GM19452 (cell line): ENCODE results near the gene LY6G5B.

ENCODE experiments used
- ATAC-seq: cut with Tn5 transposase; IDR thresholded peaks from one replicate; pipeline ENCODE4 v1.9.1; 2021; ENCODE audit not compliant: unreplicated experiment

Gene LY6G5B

GRCh38 chr6:31662124-31662723, 7.6 kb upstream of the LY6G5B start:
- ATAC-seq, result no peak

DNA sequence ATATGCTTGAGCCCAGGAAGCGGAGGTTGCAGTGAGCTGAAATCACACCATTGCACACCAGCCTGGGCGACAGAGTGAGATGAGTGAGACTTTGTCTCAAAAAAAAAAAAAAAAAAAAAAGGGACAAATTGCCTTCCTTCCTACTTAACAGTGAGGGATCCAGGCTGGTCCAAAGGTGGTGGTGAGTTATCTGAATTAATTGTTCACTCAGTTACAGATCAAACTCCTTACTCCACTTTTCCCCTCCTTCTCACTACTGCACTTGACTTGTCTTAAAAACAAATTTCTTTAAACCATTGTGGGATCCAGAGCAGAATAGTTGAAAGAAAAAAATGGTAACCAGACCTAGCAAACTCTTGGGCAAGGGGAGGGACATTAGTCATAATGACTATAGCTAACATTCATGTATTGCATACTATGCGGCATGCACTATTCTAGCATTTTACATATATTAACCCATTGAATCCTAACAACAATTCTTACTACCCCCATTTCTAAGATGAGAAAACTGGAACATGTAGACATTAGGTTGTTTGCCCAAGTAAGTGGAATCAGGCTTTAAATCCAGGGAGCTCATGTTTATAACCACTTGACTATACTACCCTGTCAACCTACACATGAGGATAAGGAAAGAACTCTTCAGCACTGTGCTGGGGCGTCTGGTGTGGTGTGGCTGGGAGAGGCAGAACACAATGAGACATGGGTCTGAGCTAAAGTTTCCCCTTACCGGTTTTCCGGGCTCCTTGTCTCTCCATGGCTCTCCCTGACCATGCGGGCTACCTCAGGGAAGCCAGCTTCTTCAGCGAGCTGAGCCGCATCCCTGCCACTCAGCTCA, 6.4 kb upstream of the LY6G5B start:
- ATAC-seq, result no peak

- no peak for ATAC-seq
Measured at GRCh38 chr6:31663961-31664789, 5.6 kb upstream of the LY6G5B start.

GRCh38 chr6:31664790-31665500, 4.8 kb upstream of the LY6G5B start, which contains the start of gene GPANK1:
TSS of gene GPANK1 (minus strand) at chr6:31664997. CDS start at chr6:31664478, 519 bp downstream.
- no peak for ATAC-seq

DNA sequence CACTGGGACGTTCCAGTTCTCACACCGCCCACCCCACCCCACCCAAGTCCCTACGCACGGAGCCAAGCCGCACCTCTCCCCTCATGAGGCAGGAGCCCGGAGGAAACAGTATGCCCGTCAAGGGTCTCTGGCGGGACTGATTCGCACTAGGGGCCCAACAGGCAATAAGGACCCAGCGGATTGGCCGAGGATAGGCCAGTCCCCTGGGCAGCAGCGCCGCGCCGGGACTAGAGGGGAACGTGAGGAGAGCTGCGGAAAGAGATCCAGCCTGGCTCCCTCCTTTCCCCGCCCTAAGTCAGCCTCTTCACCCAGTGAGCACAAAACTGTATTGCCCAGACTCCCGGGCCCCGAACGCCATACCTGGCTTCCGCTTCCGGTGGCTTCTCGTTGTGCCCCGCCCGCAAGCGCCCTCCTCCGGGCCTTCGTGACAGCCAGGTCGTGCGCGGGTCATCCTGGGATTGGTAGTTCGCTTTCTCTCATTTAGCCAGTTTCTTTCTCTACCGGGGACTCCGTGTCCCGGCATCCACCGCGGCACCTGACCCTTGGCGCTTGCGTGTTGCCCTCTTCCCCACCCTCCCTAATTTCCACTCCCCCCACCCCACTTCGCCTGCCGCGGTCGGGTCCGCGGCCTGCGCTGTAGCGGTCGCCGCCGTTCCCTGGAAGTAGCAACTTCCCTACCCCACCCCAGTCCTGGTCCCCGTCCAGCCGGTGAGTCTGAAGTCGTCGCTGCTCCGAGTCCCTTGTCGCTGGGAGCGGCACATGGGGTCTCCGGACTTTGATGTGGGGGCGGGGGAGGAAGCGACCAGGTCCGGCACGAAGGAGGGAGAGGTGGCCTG, 4.1 kb upstream of the LY6G5B start, which contains the start of gene CSNK2B:
Gene CSNK2B (plus strand): TSS at position 580 of the 836 bp plus-strand sequence. CDS start 752 bp downstream, outside the sequence.
- ATAC-seq, result peak; percentile 75

GRCh38 chr6:31666337-31666965, 3.3 kb upstream of the LY6G5B start:
- ATAC-seq, result no peak

- no peak for ATAC-seq
Measured at GRCh38 chr6:31676322-31676903, 6.6 kb downstream of the LY6G5B start.

DNA sequence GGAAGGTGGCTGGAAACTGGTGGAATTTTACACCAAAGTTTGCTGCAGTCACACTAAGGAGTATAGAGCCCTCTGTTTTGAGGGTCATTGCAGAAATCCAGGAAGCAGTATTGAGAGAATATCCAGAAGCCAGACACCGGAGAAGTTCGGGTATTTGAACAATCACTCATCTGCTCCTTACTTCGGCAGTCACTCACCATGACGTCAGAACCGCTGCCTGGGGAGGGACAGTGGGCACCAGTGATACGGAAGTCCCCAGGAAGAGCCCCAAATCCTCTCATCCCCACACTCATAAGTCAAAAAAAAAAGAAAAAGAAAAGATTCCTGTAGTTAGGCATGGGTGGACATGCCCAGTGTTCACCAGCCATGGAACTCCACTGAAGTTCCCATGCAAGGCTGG, 7.1 kb downstream of the LY6G5B start:
- ATAC-seq, result no peak

- no peak for ATAC-seq
Measured at GRCh38 chr6:31677955-31678354, 8.2 kb downstream of the LY6G5B start.

- ATAC-seq, result no peak
Measured at GRCh38 chr6:31680226-31681134, 10.7 kb downstream of the LY6G5B start, which contains the start of gene LY6G5C. TSS of gene LY6G5C (minus strand) at chr6:31681067. CDS start at chr6:31680373, 694 bp downstream.

- ATAC-seq, result no peak
Measured at GRCh38 chr6:31681135-31681671, 11.4 kb downstream of the LY6G5B start.

DNA sequence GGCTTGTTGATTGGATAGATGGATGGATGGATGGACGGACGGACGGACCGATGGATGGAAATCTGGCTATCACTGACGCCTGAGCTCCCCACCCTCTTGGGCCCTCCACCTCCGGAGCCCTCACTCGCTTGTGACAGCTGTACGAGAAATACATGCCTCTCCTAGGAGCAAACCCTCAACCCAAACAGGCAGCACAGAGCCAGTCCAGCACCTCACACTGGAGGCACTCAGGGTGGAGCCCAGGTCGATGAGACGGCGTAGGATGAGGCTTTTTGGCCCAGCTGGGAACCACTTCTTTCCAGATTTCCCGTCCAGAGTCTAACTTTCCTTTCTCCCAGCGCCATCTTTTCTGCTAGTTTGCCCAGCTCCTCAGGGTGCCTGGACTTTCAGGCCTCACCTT, 13.8 kb downstream of the LY6G5B start:
- no peak for ATAC-seq

GRCh38 chr6:31686483-31686882, 16.7 kb downstream of the LY6G5B start:
- no peak for ATAC-seq

GRCh38 chr6:31687321-31687720, 17.5 kb downstream of the LY6G5B start:
- ATAC-seq, result no peak

DNA sequence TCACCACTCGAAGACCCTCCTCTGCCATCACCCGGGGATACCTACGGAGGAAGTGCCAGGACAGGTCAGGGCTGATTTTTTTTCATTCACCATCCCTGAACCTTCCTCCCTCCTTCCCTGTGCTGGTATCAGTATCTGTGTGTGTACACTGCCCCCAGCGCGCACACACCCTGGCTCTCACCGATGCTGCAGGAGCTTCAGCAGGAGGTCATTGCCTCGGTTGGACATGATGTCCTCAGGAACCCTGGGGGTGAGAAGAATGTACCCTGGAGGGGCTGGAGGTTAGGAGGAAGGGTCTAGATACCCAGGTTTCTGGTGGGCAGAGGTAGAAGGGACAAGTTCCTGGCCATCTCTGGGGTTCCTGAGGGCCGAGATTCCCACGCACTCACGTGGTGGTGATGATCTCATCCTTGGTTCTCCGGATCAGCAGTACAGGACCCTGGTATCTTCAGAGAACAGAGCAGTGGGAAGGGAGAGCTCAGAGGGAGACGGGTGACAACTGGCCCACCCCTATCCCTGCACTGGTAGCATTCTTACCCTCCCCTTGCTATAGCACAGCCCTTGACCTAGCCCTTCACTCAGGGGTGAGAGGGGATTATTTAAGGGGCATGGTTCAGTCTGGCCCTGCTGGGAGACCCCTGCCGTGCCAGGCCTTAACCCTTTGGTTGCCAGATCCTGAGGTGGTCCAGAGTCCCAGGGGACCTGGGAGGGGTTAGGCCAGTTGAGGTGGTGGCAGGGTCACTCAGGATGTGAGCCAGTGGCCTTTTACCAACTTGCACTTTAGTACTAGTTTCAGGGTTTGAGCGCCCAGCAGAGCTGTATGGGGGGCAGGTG, 18.3 kb downstream of the LY6G5B start:
- ATAC-seq, result no peak

- no peak for ATAC-seq
Measured at GRCh38 chr6:31689249-31690110, 19.7 kb downstream of the LY6G5B start.
